NT2/D1 (cell line): Measurements from ENCODE around the gene KLHL26.

Source experiments
- YY1 ChIP-seq: IDR thresholded peaks from 2 replicates; pipeline ENCODE4 v1.6.1; 2011; ENCODE audit not compliant: insufficient read length, insufficient read depth
- ZNF274 ChIP-seq: IDR thresholded peaks from 2 replicates; pipeline ENCODE4 v1.6.1; 2011; ENCODE audit warnings: mild to moderate bottlenecking, low read depth, low read length

- TF ChIP-seq ZNF274 (no peak), YY1 (no peak)
Measured at GRCh38 chr19:18612051-18612771, 24.6 kb upstream of the KLHL26 start.
